RWPE1 (cell line): ENCODE results near the gene UQCC2.
A peak's percentile ranks its signal among the peaks of the same experiment; 100 is the strongest.

Experiments
- CTCF ChIA-PET: fragments of 350-600 bp; sonication (Branson Sonifier 250); formaldehyde crosslinking; extraction: SDS; loops from one replicate; lab custom pipeline; 2021; lab: Yijun Ruan, JAX
- POLR2A ChIA-PET: fragments of 400-600 bp; formaldehyde crosslinking; extraction: SDS; loops from one replicate; lab custom pipeline; 2020; ENCODE audit warnings: antibody characterized with exemption; ENCODE audit not compliant: low non-redundant PET; lab: Yijun Ruan, JAX
- DNase-seq: peaks from one replicate; pipeline ENCODE4 v3.0.0; 2012; ENCODE audit warnings: low spot score
- H3K27ac ChIP-seq: fragments of 450-650 bp; 2 replicates; pipeline ENCODE4 v1.5.1; 2017
- TF ChIP-seq, protein P1 (sequence below): fragments of 450-650 bp; conservative IDR thresholded peaks from 2 replicates; pipeline ENCODE4 v1.5.1; 2017; ENCODE audit warnings: low read depth, mild to moderate bottlenecking

The UQCC2 gene

DNA sequence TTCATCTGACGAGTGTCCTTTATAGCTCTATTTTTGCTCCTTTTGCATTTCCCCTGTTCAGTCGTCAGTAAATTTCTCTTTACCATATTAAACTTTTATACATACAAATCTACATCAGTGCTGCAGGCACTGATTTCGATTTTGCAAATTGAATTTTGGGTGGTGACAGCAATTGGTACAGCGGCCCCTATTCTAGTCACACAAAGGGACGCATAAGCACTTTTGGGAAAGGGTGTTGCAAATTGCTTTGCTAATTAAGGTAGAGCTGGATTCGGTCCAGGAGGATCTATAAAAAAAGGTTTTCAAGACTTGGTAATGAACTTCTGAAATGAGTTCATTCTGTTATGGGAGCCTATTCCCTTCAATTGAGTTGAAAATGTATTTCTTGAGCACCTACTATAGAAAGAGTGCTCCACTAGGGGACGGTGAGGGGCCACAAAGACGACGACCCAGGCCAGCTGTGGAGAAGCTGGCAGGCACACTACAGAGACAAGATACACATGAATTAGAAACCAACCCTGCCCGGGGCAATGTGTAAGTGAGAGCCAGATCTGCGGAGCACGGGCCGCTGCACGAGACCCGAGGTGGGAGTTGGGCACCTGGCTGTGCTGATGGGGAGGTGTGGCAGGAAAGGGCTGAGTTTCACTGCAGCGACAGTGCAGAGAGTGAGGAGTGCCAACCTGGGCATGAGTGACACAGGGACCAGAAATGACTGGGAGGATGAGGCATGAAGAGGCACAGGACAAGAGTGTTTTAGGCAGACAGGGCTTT is 5.4 kb downstream of the UQCC2 start:
- ChIA-PET POLR2A (no interaction called here), CTCF (no interaction called here)
- DNase-seq: no peak
- H3K27ac ChIP-seq: peak overlapping the region; percentile 39
- TF ChIP-seq, protein P1, sequence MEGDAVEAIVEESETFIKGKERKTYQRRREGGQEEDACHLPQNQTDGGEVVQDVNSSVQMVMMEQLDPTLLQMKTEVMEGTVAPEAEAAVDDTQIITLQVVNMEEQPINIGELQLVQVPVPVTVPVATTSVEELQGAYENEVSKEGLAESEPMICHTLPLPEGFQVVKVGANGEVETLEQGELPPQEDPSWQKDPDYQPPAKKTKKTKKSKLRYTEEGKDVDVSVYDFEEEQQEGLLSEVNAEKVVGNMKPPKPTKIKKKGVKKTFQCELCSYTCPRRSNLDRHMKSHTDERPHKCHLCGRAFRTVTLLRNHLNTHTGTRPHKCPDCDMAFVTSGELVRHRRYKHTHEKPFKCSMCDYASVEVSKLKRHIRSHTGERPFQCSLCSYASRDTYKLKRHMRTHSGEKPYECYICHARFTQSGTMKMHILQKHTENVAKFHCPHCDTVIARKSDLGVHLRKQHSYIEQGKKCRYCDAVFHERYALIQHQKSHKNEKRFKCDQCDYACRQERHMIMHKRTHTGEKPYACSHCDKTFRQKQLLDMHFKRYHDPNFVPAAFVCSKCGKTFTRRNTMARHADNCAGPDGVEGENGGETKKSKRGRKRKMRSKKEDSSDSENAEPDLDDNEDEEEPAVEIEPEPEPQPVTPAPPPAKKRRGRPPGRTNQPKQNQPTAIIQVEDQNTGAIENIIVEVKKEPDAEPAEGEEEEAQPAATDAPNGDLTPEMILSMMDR: no peak

DNA sequence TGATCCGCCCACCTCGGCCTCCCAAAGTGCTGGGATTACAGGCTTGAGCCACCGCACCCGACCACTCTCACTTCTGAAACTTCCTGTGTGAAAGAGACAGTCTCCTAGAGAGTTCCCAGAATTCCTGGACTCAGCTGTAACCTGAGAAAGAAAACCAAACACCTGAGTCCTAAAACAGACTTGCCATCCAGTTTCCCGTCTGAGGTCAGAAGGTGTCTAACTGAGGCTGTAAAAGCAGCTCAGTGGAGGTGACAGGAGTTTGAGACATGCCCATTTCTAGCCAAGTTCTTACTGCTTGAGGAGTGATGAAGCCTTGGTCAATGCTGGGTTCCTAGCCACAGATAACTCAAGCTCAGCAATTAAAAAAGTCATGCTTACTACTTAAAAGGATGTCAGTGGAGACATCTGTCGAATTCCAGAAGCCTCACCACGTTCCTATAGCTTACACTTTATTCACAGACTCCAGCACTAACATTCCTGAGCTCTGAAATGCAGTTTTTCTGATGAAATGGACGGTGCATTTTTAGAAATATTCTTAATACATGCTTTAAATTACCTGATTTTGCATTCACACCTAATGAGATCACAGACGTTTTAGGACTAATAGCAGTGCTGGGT is 6.1 kb downstream of the UQCC2 start:
- no peak for DNase-seq
- peak overlapping the region; percentile 32 for H3K27ac ChIP-seq
- POLR2A ChIA-PET: no interaction called here
- CTCF ChIA-PET: interaction anchor here (0.7 kb wide), 1 partner anchor 40 kb away, joined by 3 read pairs; no protein-coding TSS in a partner anchor
- TF ChIP-seq, protein P1: no peak

DNA sequence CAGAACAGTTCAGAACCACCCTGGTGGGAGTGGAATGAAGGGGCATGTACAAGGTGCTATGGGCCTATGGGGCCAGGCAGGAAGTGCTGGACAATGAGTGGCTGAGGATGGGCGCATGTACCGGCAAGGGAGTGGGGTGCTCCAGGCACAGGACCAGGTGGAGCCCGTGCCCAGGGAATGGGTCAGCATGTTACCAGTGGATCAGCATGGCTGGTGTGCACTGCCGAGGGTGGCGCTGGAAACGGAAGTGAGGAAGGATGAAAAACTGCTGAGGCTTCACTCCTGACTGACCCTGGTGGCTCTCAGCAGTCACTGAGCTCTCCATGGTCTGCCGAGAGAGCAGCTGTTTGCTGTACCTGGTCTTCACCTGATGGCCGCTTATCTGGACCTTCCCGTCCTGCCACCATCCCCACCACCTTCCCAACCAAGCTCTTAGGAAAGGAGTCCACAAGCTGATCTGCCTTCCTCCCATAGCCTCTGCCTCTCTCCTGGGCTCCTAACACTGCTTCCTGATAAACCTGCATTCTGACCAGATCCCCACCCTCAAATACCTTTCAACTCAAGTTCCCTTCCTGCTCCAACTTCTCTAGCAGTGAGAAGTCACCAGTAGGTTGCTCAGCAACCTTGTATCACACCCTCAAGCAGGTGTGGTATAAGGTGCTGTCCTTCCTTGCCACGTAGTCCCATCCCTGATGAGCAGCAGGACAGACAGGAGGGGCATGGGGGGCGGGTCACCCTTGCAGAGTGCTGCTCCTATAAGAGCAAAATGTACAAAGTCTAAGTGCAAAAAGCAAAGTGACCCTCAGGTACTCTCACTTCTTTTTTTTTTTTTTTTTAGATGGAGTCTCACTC is 7.1 kb downstream of the UQCC2 start:
- ChIA-PET POLR2A (interaction anchor here (0.5 kb wide), 1 partner anchor 123 kb away, joined by 4 read pairs; no protein-coding TSS in a partner anchor), CTCF (interaction anchor here (0.7 kb wide), 1 partner anchor 58 kb away, joined by 3 read pairs; no protein-coding TSS in a partner anchor)
- TF ChIP-seq, protein P1: no peak
- peak overlapping the region; percentile 32 for H3K27ac ChIP-seq
- DNase-seq: no peak

DNA sequence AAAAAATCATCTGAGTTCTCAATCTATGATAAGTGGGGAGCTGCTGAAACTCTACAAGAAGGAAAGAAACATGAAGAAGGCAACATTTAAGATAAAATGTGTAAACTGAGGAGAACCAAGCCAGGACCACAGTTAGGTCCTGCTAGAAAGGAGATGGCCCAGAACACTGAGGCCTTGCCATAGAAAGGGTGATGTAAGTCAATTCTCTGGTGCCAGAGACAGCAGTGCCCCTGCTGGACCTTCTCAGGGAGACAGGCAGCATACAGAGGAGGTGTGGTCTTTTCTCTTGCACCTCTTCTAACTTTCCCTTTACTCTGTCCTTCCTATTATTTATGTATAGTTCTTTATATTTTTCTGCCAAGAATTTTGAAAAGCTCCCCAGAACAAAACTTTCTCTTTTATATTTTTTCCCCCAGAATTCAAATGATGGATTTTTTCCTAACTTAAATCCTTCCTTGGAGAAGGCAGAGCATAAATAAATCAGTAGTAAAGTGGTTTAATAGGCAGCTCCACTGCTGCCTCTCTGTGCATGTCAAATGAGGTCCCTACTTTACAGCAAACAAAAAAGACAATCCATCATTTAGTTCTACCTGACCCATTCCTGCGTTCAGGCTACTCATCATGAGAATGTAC is 9.0 kb downstream of the UQCC2 start:
- DNase-seq: no peak
- POLR2A ChIA-PET: no interaction called here
- H3K27ac ChIP-seq: peak overlapping the region; percentile 54
- TF ChIP-seq, protein P1: peak; percentile 39
- CTCF ChIA-PET: interaction anchor here (0.6 to 0.9 kb wide), 6 partner anchors 15 to 811 kb away, joined by 3 to 4 read pairs (median 3); no protein-coding TSS in a partner anchor

- CTCF ChIA-PET: interaction anchor here (0.6 to 1.2 kb wide), 4 partner anchors 10 to 52 kb away, joined by 3 to 5 read pairs (median 4); partner anchors contain the start of gene UQCC2
- no peak for DNase-seq
- H3K27ac ChIP-seq: peak overlapping the region; percentile 76
- POLR2A ChIA-PET: no interaction called here
- TF ChIP-seq, protein P1: peak; percentile 62
These were observed 11.0 kb downstream of the UQCC2 start for GRCh38 chr6:33700391-33701050.
